Fibroblast of the aortic adventitia (primary cell): ENCODE data around the gene ENPEP. TPM values are rescaled to one million over a fixed set of nuclear protein-coding genes. Genes with fewer than 3 reads are reported as not detected.
A peak's percentile ranks its signal among the peaks of the same experiment; 100 is the strongest.
"Not testable (repeated sequence)": the region's sequence is repeated elsewhere in the genome, so short reads cannot be mapped to it uniquely, and the experiment has no call there.

Experiments
- DNase-seq: peaks from one replicate; pipeline ENCODE4 v3.0.0-alpha.2; 2010; ENCODE audit warnings: low read depth
- H3K4me3 ChIP-seq: 2 replicates; pipeline ENCODE4 v1.5.1; 2011; ENCODE audit warnings: low read depth, mild to moderate bottlenecking, control low read depth, low read length, moderate library complexity
- total RNA-seq: library from RNA; depleted of rRNA; stranded (reverse); fragments of >200 nt; gene quantifications from 2 replicates; pipeline ENCODE4 v1.2.3, GENCODE V29; 2012; ENCODE audit warnings: low replicate concordance
- TF ChIP-seq, protein P1 (sequence below): IDR thresholded peaks from 2 replicates; pipeline ENCODE4 v1.5.1; 2011; ENCODE audit warnings: mild to moderate bottlenecking, low read length, control low read depth, inconsistent platforms; ENCODE audit not compliant: insufficient read depth

Gene ENPEP
- total RNA-seq, 1 donor, result 0.54 TPM

DNA sequence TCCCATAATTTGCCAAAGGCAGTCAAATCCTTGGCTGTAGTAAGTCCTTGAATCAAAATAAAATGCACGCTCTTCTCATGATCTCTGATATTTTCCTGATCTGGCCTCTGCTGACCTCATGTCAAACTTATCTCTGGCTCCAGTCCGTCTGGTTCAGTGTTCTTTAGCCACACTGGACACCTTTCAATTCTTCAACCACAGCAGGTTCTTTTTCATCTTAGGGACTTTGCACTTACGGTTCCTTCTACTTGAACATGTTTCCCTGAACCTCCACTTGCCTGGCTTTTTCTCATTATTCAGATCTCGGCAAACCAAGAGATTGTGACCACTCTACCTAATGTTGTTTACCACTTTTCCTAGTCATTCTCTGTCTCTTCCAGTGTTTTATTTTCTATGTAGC is 10.3 kb downstream of the ENPEP start:
- TF ChIP-seq, protein P1, sequence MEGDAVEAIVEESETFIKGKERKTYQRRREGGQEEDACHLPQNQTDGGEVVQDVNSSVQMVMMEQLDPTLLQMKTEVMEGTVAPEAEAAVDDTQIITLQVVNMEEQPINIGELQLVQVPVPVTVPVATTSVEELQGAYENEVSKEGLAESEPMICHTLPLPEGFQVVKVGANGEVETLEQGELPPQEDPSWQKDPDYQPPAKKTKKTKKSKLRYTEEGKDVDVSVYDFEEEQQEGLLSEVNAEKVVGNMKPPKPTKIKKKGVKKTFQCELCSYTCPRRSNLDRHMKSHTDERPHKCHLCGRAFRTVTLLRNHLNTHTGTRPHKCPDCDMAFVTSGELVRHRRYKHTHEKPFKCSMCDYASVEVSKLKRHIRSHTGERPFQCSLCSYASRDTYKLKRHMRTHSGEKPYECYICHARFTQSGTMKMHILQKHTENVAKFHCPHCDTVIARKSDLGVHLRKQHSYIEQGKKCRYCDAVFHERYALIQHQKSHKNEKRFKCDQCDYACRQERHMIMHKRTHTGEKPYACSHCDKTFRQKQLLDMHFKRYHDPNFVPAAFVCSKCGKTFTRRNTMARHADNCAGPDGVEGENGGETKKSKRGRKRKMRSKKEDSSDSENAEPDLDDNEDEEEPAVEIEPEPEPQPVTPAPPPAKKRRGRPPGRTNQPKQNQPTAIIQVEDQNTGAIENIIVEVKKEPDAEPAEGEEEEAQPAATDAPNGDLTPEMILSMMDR, result no peak
- no peak overlapping the region for H3K4me3 ChIP-seq
- no peak for DNase-seq

DNA sequence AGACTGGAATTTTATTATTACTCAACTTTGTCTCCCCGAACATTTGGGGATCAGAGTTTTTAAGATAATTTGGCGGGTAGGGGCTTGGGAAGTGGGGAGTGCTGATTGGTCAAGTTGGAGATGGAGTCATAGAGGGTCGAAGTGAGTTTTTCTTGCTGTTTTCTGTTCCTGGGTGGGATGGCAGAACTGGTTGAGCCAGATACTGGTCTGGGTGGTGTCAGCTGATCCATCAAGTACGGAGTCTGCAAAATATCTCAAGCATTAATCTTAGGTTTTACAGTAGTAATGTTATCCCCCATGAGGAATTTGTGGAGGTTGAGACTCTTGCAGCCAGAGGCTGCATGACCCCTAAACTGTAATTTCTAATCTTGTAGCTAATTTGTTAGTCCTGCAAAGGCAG is 10.9 kb downstream of the ENPEP start:
- not testable (repeated sequence) for H3K4me3 ChIP-seq, DNase-seq

GRCh38 chr4:110487873-110488272 is 11.9 kb downstream of the ENPEP start:
- H3K4me3 ChIP-seq, result no peak overlapping the region
- peak; percentile 27 for DNase-seq
- TF ChIP-seq, protein P1, result no peak

- H3K4me3 ChIP-seq, result no peak overlapping the region
- TF ChIP-seq, protein P1, result no peak
- DNase-seq, result no peak
Measured at GRCh38 chr4:110489901-110490508, 14.1 kb downstream of the ENPEP start.

- no peak for DNase-seq
- TF ChIP-seq, protein P1, result no peak
- no peak overlapping the region for H3K4me3 ChIP-seq
Measured at GRCh38 chr4:110492522-110492921, 16.6 kb downstream of the ENPEP start.

- DNase-seq, result no peak
- TF ChIP-seq, protein P1, result no peak
- H3K4me3 ChIP-seq, result no peak overlapping the region
Measured at GRCh38 chr4:110493520-110493919, 17.6 kb downstream of the ENPEP start.

DNA sequence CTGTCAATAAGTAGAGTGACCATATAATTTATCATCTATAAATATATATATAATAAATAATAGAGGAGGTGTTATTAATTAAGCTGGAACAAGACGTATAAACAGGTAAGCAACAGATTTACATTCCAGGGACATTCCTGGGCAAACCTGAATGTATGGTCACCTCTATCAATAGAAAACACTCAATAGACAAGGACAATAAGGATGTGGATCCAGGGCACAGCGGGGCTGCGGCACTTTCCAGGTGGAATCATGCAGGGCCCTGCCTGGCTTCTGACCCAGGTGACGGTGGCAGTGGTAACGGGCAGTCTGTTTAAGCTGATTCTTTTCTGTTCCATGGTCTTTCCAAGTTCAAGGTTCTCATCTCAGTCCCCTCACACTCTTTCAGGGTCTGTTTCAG is 22.5 kb downstream of the ENPEP start:
- H3K4me3 ChIP-seq, result no peak overlapping the region
- TF ChIP-seq, protein P1, result no peak
- no peak for DNase-seq
